ENCODE measurements around the gene ANKRD50.

The ANKRD50 gene

DNA sequence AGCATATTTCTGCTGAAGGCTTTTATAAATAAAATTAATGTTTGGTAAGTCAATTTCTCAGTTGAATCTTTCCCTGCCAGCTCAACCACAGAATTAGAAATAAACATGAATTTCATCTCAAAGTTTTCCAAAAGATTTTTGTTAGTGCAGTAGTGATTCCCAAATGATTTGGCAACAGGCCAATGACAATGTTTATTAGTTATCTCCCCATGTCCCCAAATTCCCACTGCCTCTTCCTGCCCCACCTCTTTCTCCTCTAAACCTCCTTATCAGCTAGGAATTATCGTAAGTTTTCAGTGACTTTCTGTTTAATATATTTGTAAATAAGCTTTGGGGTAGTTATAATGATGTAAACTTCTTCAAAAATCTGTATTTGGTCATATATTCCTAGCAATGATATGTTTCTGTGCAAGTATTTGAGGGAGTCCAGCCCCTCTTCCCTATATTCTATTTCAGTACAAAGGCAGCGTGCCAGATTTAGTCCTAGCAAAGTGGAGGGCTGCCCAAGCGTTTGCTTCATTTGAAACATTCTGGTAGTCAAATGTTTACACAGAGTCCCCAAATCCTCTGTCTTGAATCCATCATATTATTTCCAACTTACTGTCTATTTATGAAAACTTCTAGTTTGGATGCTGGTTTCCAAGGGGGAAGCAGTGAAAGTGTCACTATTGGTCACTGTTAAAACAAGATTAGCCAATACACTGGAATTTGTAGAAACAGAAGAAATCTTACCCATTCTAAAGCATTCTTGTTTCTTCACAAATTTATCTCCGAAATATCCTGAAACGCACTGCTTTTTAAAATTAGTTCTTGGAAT, 33.7 kb upstream of the ANKRD50 start:
- no peak overlapping the region for H3K4me3 ChIP-seq (ENCODE audit: low read depth, low read length)
- TF ChIP-seq, protein P1, sequence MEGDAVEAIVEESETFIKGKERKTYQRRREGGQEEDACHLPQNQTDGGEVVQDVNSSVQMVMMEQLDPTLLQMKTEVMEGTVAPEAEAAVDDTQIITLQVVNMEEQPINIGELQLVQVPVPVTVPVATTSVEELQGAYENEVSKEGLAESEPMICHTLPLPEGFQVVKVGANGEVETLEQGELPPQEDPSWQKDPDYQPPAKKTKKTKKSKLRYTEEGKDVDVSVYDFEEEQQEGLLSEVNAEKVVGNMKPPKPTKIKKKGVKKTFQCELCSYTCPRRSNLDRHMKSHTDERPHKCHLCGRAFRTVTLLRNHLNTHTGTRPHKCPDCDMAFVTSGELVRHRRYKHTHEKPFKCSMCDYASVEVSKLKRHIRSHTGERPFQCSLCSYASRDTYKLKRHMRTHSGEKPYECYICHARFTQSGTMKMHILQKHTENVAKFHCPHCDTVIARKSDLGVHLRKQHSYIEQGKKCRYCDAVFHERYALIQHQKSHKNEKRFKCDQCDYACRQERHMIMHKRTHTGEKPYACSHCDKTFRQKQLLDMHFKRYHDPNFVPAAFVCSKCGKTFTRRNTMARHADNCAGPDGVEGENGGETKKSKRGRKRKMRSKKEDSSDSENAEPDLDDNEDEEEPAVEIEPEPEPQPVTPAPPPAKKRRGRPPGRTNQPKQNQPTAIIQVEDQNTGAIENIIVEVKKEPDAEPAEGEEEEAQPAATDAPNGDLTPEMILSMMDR (IDR thresholded peaks at IDR 0.05; ENCODE audit: borderline replicate concordance, insufficient read depth, low read depth, low read length), result no peak

DNA sequence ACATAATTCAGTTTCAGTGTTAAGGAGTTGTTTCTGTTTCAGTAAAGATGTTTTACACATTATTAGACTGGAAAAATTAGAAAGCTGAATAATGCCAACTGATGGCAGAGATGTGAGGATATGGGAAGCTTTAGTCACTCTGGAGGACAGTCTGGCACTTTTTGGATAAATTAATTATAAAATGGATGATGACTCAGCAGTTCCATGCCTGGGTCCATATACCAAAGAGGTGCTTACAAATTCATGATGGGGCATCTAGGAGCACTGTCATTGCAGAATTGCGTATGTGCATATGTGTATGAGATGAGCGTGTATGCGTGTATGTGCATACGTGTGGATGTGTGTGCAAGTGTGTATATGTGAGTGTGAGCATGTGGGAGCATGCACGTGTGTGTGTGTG, 31.2 kb upstream of the ANKRD50 start:
- no peak overlapping the region for H3K4me3 ChIP-seq (ENCODE audit: low read depth, low read length)
- TF ChIP-seq, protein P1 (IDR thresholded peaks at IDR 0.05; ENCODE audit: borderline replicate concordance, insufficient read depth, low read depth, low read length), result no peak

DNA sequence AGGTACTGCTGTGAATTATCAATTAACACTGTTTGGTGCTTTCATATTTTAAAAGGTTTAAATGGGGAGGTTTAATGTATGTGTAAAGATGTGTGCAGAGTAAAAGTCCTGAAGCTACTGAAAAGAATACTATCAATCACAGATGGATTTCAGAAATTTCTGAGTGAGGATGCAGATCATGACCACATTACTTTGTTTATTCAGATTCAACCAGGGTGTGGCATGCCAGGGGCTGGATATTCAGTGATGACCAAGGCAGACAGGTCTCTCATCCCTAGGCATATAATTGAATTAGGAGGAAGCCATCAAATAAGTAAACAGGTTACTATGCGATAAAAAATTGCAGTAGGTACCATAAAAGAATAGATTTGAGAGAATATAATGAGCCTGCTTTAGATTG, 28.0 kb upstream of the ANKRD50 start:
- TF ChIP-seq, protein P1 (IDR thresholded peaks at IDR 0.05; ENCODE audit: borderline replicate concordance, insufficient read depth, low read depth, low read length), result no peak
- H3K4me3 ChIP-seq (ENCODE audit: low read depth, low read length), result no peak overlapping the region

DNA sequence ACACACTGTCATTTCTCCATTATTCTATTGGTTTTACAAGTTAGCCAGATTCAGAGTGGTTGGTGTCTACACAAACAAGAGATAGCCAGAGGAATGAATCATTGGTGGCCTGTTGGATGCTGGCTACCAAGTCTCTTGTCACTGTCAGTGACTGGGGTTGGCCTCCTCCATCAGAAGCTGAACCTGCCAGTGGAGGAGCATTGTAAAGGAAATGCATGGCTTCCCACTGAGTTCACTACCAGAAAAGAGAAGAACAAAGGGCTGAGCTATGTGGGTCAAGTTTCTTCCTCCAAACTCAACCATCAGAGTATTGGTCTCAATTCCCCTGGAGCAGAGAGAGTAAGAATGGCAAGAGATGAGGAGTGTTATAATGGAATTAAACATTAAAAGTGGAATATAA, 26.5 kb upstream of the ANKRD50 start:
- TF ChIP-seq, protein P1 (IDR thresholded peaks at IDR 0.05; ENCODE audit: borderline replicate concordance, insufficient read depth, low read depth, low read length), result no peak
- H3K4me3 ChIP-seq (ENCODE audit: low read depth, low read length), result no peak overlapping the region

DNA sequence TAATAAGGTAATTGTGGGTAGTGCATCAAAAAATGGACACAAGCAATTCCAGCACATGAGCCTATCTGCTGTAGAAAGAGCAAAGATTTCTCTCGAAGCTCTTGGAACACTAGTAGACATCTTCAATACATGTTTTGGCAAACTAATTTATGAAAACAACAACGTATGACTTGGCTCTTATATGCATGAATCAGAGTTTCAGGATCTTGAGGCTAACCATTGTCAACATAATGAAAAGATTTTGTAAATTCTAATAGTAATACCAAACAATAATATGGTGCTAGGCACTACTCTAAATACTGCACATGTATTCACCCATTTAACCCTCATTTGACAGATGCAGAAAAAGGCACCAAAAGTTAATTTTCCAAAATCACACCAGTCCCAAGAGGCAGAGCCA, 25.1 kb upstream of the ANKRD50 start:
- TF ChIP-seq, protein P1 (IDR thresholded peaks at IDR 0.05; ENCODE audit: borderline replicate concordance, insufficient read depth, low read depth, low read length), result no peak
- H3K4me3 ChIP-seq (ENCODE audit: low read depth, low read length), result no peak overlapping the region

DNA sequence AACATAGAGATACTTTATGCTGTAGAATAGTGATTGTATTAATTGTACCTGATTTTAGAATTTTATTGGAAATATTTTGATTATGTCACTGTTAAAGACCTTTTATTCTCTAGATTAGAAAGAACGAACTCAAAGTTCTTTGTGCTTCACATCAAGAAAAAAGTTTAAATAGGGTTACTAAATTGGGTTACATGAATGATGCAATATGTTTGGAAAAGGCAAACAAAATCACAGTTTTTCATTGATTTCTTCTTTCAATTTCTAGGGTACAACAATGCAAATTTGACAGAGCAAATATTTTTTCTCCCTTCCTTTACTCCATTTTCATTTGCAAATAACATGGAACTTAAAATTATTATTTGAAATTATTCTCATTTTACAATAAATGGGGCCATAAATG, 24.0 kb upstream of the ANKRD50 start:
- TF ChIP-seq, protein P1 (IDR thresholded peaks at IDR 0.05; ENCODE audit: borderline replicate concordance, insufficient read depth, low read depth, low read length), result no peak
- no peak overlapping the region for H3K4me3 ChIP-seq (ENCODE audit: low read depth, low read length)

DNA sequence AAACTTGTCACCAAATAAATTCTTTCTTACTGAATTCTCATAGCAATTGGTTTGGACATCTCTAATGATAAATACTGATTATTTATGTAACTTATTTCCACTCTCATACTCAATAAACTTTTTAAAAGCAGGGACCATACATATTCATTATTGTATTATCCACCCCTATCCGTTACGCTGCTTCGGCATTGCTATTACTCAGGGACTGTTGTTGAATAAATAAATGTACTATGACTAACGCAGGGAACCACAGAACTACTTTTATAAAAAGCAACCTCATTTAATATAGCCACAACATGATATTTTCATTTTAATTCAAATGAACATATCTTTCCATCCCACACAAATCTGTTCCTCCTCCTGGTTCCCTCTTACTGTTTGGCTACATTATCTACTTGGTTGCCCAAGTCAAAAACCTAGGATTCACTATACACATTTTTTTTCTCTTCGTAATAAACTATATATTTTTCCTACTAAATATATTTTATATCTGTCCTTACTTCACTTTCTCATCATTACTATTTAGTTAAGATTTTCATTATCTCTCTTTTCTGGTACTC, 14.9 kb upstream of the ANKRD50 start:
- H3K4me3 ChIP-seq (ENCODE audit: low read depth, low read length), result no peak overlapping the region
- TF ChIP-seq, protein P1 (IDR thresholded peaks at IDR 0.05; ENCODE audit: borderline replicate concordance, insufficient read depth, low read depth, low read length), result no peak

All from GM12875 (cell line).